HG03460 (cell line): Measurements from ENCODE around the gene CNTNAP2.
"Not testable (repeated sequence)": the region's sequence is repeated elsewhere in the genome, so short reads cannot be mapped to it uniquely, and the experiment has no call there.

ENCODE experiments used
- ATAC-seq: cut with Tn5 transposase; IDR thresholded peaks from one replicate; pipeline ENCODE4 v1.9.1; 2021; ENCODE audit not compliant: unreplicated experiment

Gene CNTNAP2

GRCh38 chr7:147593271-147594057 is 1476.9 kb downstream of the CNTNAP2 start:
- no peak for ATAC-seq

GRCh38 chr7:147595042-147595441 is 1478.4 kb downstream of the CNTNAP2 start:
- no peak for ATAC-seq

- ATAC-seq: not testable (repeated sequence)
Observed at GRCh38 chr7:147598687-147599086, 1482.1 kb downstream of the CNTNAP2 start.

- no peak for ATAC-seq
Observed at GRCh38 chr7:147605323-147605722, 1488.7 kb downstream of the CNTNAP2 start.

- ATAC-seq: no peak
Observed at GRCh38 chr7:147607157-147607800, 1490.7 kb downstream of the CNTNAP2 start.

GRCh38 chr7:147611431-147611830 is 1494.8 kb downstream of the CNTNAP2 start:
- no peak for ATAC-seq

GRCh38 chr7:147635288-147635687 is 1518.7 kb downstream of the CNTNAP2 start:
- ATAC-seq: no peak

- no peak for ATAC-seq
Observed at GRCh38 chr7:147636553-147636952, 1520.0 kb downstream of the CNTNAP2 start.

- no peak for ATAC-seq
Observed at GRCh38 chr7:147638566-147638965, 1522.0 kb downstream of the CNTNAP2 start.

- ATAC-seq: no peak
Observed at GRCh38 chr7:147639037-147639436, 1522.4 kb downstream of the CNTNAP2 start.

GRCh38 chr7:147639751-147640150 is 1523.2 kb downstream of the CNTNAP2 start:
- no peak for ATAC-seq

GRCh38 chr7:147640821-147641220 is 1524.2 kb downstream of the CNTNAP2 start:
- no peak for ATAC-seq

GRCh38 chr7:147646568-147646967 is 1530.0 kb downstream of the CNTNAP2 start:
- ATAC-seq: no peak

GRCh38 chr7:147650991-147651390 is 1534.4 kb downstream of the CNTNAP2 start:
- ATAC-seq: no peak

GRCh38 chr7:147651601-147652000 is 1535.0 kb downstream of the CNTNAP2 start:
- ATAC-seq: no peak

GRCh38 chr7:147653456-147653855 is 1536.9 kb downstream of the CNTNAP2 start:
- no peak for ATAC-seq

- no peak for ATAC-seq
Observed at GRCh38 chr7:147658392-147658967, 1541.9 kb downstream of the CNTNAP2 start.

GRCh38 chr7:147659036-147659995 is 1542.7 kb downstream of the CNTNAP2 start:
- ATAC-seq: no peak

- ATAC-seq: no peak
Observed at GRCh38 chr7:147664541-147664940, 1547.9 kb downstream of the CNTNAP2 start.

- ATAC-seq: no peak
Observed at GRCh38 chr7:147670759-147671158, 1554.2 kb downstream of the CNTNAP2 start.

GRCh38 chr7:147674705-147675104 is 1558.1 kb downstream of the CNTNAP2 start:
- no peak for ATAC-seq
